ENCODE results near the gene DLG2. TPM values are rescaled to one million over a fixed set of nuclear protein-coding genes. Genes with fewer than 3 reads are reported as not detected.

The DLG2 gene
- total RNA-seq, 1 experiment from 2014 or later = 17.5 TPM

GRCh38 chr11:84829162-84829561, 798.0 kb downstream of the DLG2 start (continued):
- TF ChIP-seq, protein P1, sequence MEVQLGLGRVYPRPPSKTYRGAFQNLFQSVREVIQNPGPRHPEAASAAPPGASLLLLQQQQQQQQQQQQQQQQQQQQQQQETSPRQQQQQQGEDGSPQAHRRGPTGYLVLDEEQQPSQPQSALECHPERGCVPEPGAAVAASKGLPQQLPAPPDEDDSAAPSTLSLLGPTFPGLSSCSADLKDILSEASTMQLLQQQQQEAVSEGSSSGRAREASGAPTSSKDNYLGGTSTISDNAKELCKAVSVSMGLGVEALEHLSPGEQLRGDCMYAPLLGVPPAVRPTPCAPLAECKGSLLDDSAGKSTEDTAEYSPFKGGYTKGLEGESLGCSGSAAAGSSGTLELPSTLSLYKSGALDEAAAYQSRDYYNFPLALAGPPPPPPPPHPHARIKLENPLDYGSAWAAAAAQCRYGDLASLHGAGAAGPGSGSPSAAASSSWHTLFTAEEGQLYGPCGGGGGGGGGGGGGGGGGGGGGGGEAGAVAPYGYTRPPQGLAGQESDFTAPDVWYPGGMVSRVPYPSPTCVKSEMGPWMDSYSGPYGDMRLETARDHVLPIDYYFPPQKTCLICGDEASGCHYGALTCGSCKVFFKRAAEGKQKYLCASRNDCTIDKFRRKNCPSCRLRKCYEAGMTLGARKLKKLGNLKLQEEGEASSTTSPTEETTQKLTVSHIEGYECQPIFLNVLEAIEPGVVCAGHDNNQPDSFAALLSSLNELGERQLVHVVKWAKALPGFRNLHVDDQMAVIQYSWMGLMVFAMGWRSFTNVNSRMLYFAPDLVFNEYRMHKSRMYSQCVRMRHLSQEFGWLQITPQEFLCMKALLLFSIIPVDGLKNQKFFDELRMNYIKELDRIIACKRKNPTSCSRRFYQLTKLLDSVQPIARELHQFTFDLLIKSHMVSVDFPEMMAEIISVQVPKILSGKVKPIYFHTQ (CRISPR knock-in tag; IDR thresholded peaks at IDR 0.05) = no peak
- no peak for TF ChIP-seq ZNF281 (CRISPR knock-in tag; IDR thresholded peaks at IDR 0.05)
- TF ChIP-seq CREB1 (CRISPR knock-in tag; IDR thresholded peaks at IDR 0.05) = no peak
- TF ChIP-seq ZBTB21 (CRISPR knock-in tag; IDR thresholded peaks at IDR 0.05; ENCODE audit: borderline replicate concordance) = no peak
- no peak for TF ChIP-seq OVOL2 (CRISPR knock-in tag; IDR thresholded peaks at IDR 0.05; ENCODE audit: borderline replicate concordance)
- no peak for TF ChIP-seq SMAD3 (CRISPR knock-in tag; IDR thresholded peaks at IDR 0.05; ENCODE audit: borderline replicate concordance)

- no peaks in the 10 kb centered on the region for H3K27me3 Mint-ChIP-seq (ENCODE audit: low read depth)
- peaks cover 14% of the 10 kb centered on the region for H3K4me1 Mint-ChIP-seq
- H3K27ac Mint-ChIP-seq = no peak overlapping the region
- no peak for TF ChIP-seq JUN (CRISPR knock-in tag; IDR thresholded peaks at IDR 0.05)
- TF ChIP-seq MXD4 (CRISPR knock-in tag; IDR thresholded peaks at IDR 0.05; ENCODE audit: borderline replicate concordance) = no peak
- no peak for TF ChIP-seq SMAD3 (CRISPR knock-in tag; IDR thresholded peaks at IDR 0.05; ENCODE audit: borderline replicate concordance)
- TF ChIP-seq IRF2 (CRISPR knock-in tag; IDR thresholded peaks at IDR 0.05; ENCODE audit: borderline replicate concordance, low read depth) = no peak
- TF ChIP-seq NR2C2 (CRISPR knock-in tag; IDR thresholded peaks at IDR 0.05) = no peak
- TF ChIP-seq, protein P2, sequence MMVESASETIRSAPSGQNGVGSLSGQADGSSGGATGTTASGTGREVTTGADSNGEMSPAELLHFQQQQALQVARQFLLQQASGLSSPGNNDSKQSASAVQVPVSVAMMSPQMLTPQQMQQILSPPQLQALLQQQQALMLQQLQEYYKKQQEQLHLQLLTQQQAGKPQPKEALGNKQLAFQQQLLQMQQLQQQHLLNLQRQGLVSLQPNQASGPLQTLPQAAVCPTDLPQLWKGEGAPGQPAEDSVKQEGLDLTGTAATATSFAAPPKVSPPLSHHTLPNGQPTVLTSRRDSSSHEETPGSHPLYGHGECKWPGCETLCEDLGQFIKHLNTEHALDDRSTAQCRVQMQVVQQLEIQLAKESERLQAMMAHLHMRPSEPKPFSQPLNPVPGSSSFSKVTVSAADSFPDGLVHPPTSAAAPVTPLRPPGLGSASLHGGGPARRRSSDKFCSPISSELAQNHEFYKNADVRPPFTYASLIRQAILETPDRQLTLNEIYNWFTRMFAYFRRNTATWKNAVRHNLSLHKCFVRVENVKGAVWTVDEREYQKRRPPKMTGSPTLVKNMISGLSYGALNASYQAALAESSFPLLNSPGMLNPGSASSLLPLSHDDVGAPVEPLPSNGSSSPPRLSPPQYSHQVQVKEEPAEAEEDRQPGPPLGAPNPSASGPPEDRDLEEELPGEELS (CRISPR knock-in tag; IDR thresholded peaks at IDR 0.05) = no peak
- TF ChIP-seq, protein P3, sequence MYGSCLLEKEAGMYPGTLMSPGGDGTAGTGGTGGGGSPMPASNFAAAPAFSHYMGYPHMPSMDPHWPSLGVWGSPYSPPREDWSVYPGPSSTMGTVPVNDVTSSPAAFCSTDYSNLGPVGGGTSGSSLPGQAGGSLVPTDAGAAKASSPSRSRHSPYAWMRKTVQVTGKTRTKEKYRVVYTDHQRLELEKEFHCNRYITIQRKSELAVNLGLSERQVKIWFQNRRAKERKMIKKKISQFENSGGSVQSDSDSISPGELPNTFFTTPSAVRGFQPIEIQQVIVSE (CRISPR knock-in tag; IDR thresholded peaks at IDR 0.05; ENCODE audit: borderline replicate concordance) = no peak
- TF ChIP-seq TEAD1 (CRISPR knock-in tag; IDR thresholded peaks at IDR 0.05) = no peak
- TF ChIP-seq RELA (CRISPR knock-in tag; IDR thresholded peaks at IDR 0.05; ENCODE audit: borderline replicate concordance) = no peak
- no peak for TF ChIP-seq JAZF1 (CRISPR knock-in tag; IDR thresholded peaks at IDR 0.05)
- TF ChIP-seq, protein P4, sequence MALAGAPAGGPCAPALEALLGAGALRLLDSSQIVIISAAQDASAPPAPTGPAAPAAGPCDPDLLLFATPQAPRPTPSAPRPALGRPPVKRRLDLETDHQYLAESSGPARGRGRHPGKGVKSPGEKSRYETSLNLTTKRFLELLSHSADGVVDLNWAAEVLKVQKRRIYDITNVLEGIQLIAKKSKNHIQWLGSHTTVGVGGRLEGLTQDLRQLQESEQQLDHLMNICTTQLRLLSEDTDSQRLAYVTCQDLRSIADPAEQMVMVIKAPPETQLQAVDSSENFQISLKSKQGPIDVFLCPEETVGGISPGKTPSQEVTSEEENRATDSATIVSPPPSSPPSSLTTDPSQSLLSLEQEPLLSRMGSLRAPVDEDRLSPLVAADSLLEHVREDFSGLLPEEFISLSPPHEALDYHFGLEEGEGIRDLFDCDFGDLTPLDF (CRISPR knock-in tag; IDR thresholded peaks at IDR 0.05) = no peak
- no peak for TF ChIP-seq ATF1 (CRISPR knock-in tag; IDR thresholded peaks at IDR 0.05)
- TF ChIP-seq PRRX2 (CRISPR knock-in tag; IDR thresholded peaks at IDR 0.05) = no peak
- TF ChIP-seq ARID4B (CRISPR knock-in tag; IDR thresholded peaks at IDR 0.05; ENCODE audit: borderline replicate concordance) = no peak
- TF ChIP-seq IRF1 (CRISPR knock-in tag; IDR thresholded peaks at IDR 0.05) = no peak
- no peak for TF ChIP-seq TCF7 (CRISPR knock-in tag; IDR thresholded peaks at IDR 0.05; ENCODE audit: low read depth)
- TF ChIP-seq NR3C1 (CRISPR knock-in tag; conservative IDR thresholded peaks at IDR 0.05; ENCODE audit: low read depth) = no peak
These were observed 798.5 kb downstream of the DLG2 start for GRCh38 chr11:84828616-84829015.

More at GRCh38 chr11:84828616-84829015, 798.5 kb downstream of the DLG2 start:
- ChIA-PET POLR2A (no interaction called here), CTCF (no interaction called here)
- Mint-ChIP-seq H3K9me3 (no peaks in the 10 kb centered on the region), H3K36me3 (no peaks in the 10 kb centered on the region), H3K4me3 (no peak overlapping the region)
- no peak for ATAC-seq
- DNase-seq (ENCODE audit: low spot score) = no peak

Measured in WTC11 (cell line).